Psoas muscle (tissue), 8 donors: ENCODE results near the gene RRP12. TPM values are rescaled to one million over a fixed set of nuclear protein-coding genes. Genes with fewer than 3 reads are reported as not detected.
A peak's percentile ranks its signal among the peaks of the same experiment; 100 is the strongest.

Experiments used
- ATAC-seq, 4 donors: fragments of 200-7000 bp; cut with Tn5 transposase; one replicate each; pipeline ENCODE4 v1.9.1; 2020; ENCODE audit warnings: moderate library complexity in 3 of 4, mild to moderate bottlenecking in 2 of 4
- DNase-seq, 2 donors: peaks; one replicate each; pipeline ENCODE4 v3.0.0-alpha.2; 2020
- H3K27ac ChIP-seq: fragments of 200-600 bp; one replicate; pipeline ENCODE4 v1.8.0; 2022
- H3K27me3 ChIP-seq, 3 donors: fragments of 200-600 bp in 1 of 3; one replicate each; pipeline versions ENCODE4 v1.6.1 to v1.8.0; 2013 to 2022; ENCODE audit warnings: low read length in 2 of 3, mild to moderate bottlenecking in 2 of 3, moderate library complexity in 1 of 3; ENCODE audit not compliant: insufficient read depth in 3 of 3
- H3K36me3 ChIP-seq, 2 donors: fragments of 200-600 bp in 1 of 2; one replicate each; pipeline versions ENCODE4 v1.6.1 to v1.8.0; 2013 to 2022; ENCODE audit warnings: low read depth in 1 of 2, mild to moderate bottlenecking in 1 of 2, moderate library complexity in 1 of 2; ENCODE audit not compliant: insufficient read depth in 1 of 2
- H3K4me1 ChIP-seq: fragments of 200-600 bp; one replicate; pipeline ENCODE4 v1.8.0; 2022
- H3K4me3 ChIP-seq: fragments of 200-600 bp; one replicate; pipeline ENCODE4 v1.8.0; 2022; ENCODE audit warnings: mild to moderate bottlenecking
- H3K9me3 ChIP-seq: fragments of 200-600 bp; one replicate; pipeline ENCODE4 v1.8.0; 2022
- WGBS, 3 donors: extraction: QIAGEN DNeasy Blood & Tissue Kit; methylation state at CpG; one replicate each; pipeline versions ENCODE4 v1.1.6 to v1.1.7; 2013; 5-methylcytosine and 5-hydroxymethylcytosine counted together
- intact Hi-C, 2 donors: fragments of 100-400 bp; cut with DNase I; formaldehyde crosslinking; loops; one replicate each; pipeline versions ENCODE4 v1.11.0 to v1.14.2; 2022
- polyA plus RNA-seq, 3 donors: library from polyadenylated mRNA; stranded (reverse); fragments of 200-250 nt; gene quantifications; one replicate each; pipeline ENCODE4 v1.2.3, GENCODE V29; 2013
- total RNA-seq, 4 donors: library from RNA; stranded (reverse); fragmentation: NEBNext Ultra II Directional in 2 of 4; extraction: Animal tissue kit (Norgen Biotek cat#: 25700) in 2 of 4; gene quantifications; one replicate each; pipeline versions ENCODE4 v1.2.1 to v1.2.4, GENCODE V29; 2021 to 2023
- TF ChIP-seq, protein P1 (sequence below): fragments of 200-600 bp; IDR thresholded peaks from one replicate; pipeline ENCODE4 v1.8.0; 2022; ENCODE audit warnings: antibody characterized with exemption
- donor health status: healthy with polysubstance abuse.
- donor health status: DM: no; HTN: no; CAD: no; lungs with moderate emphysema.
- donor health status: Bipolar disorder and iron deficiency.
- donor health status: healthy.
- donor health status: DM: yes; HTN: yes; CAD: no.
- donor health status: DM: no; HTN: no; CAD: no.
- donor health status: DM: no; HTN: no; CAD: no.
- donor health status: DM: yes; HTN: yes; CAD: no.

Gene RRP12
- total and polyA plus RNA-seq, 7 donors: 46.5 to 114 (median 76.4) TPM

DNA sequence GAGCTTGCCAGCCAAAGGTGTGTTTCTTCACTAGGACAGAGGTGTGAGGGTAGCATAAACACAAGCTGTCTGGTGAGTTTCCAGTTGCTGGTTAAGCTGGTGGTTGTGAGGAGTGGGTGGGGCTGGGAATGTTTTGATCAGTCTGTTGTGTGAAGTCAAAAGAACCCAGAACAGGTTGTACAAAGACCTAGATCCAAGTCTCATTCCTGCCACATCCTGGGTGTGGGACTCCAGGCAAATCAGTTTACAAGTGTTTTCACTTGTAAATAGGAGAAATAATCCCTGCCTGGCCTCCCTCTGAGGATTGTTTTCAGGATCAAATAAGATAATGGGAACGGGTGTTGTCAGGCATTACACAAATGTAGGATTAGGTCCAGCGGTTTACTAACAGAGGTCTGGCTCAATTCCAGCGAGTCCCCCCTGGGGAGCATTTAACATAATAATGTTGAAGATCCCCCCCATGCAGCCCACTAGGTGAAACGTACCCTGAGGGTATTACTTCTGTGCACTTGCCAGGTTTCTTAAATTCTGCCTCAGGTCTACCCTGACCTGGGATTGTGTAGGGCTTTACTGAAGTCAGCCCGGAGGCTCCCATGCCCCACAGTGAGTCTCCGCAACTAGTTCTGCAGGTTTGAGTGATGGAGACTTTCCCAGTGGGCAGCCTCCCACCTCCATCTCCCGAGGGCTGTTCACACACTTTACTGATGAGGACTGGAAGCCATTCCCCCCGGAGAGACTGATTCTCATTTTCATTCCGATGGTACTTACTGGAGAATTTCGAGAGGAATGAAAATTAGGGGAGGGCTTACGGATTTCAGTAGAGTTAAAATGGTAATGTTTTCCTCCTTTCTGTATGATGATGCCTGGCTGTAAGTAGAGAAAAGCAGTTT is 64.0 kb downstream of the RRP12 start:
- WGBS, 3 donors: 13 to 18% (median 14%) methylated on average over 11 of the region's 11 CpGs
- intact Hi-C loops: no loop called here
- no peaks in the 10 kb centered on the region for H3K9me3 ChIP-seq
- H3K4me1 ChIP-seq: peaks cover 3% of the 10 kb centered on the region
- no peak overlapping the region for H3K27ac ChIP-seq
- H3K4me3 ChIP-seq: no peak overlapping the region
- TF ChIP-seq, protein P1, sequence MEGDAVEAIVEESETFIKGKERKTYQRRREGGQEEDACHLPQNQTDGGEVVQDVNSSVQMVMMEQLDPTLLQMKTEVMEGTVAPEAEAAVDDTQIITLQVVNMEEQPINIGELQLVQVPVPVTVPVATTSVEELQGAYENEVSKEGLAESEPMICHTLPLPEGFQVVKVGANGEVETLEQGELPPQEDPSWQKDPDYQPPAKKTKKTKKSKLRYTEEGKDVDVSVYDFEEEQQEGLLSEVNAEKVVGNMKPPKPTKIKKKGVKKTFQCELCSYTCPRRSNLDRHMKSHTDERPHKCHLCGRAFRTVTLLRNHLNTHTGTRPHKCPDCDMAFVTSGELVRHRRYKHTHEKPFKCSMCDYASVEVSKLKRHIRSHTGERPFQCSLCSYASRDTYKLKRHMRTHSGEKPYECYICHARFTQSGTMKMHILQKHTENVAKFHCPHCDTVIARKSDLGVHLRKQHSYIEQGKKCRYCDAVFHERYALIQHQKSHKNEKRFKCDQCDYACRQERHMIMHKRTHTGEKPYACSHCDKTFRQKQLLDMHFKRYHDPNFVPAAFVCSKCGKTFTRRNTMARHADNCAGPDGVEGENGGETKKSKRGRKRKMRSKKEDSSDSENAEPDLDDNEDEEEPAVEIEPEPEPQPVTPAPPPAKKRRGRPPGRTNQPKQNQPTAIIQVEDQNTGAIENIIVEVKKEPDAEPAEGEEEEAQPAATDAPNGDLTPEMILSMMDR: no peak
- H3K36me3 ChIP-seq: no peaks in the 10 kb centered on the region
- DNase-seq (no peak), ATAC-seq (no peak)
- H3K27me3 ChIP-seq: no peaks in the 10 kb centered on the region

DNA sequence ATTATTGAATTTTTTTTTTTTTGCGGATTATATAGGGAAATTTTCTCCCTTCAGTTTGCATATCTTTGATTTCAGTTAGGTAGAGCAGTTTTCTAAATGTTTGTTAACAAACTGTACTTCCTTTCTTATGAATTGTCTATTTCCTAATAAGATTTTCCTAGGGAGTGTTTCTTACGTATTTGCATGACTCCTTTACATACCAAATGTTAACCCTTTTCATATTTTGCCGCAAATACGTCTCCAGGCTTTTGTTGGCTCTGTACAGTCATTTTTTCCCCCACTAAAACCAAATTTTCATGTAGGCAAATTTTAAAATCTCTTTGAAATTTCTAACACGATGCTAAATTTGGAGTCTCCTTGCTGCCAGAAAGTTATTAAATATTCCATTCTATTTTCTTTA is 64.7 kb downstream of the RRP12 start:
- no peak overlapping the region for H3K27ac ChIP-seq
- peaks cover 10% of the 10 kb centered on the region for H3K4me1 ChIP-seq
- no peak overlapping the region for H3K4me3 ChIP-seq
- ATAC-seq (no peak), DNase-seq (no peak)
- H3K27me3 ChIP-seq: no peaks in the 10 kb centered on the region
- TF ChIP-seq, protein P1: no peak
- intact Hi-C loops: no loop called here
- no peaks in the 10 kb centered on the region for H3K9me3 ChIP-seq
- WGBS, 3 donors: 51 to 57% (median 54%) methylated on average over 5 of the region's 5 CpGs
- H3K36me3 ChIP-seq: no peaks in the 10 kb centered on the region

DNA sequence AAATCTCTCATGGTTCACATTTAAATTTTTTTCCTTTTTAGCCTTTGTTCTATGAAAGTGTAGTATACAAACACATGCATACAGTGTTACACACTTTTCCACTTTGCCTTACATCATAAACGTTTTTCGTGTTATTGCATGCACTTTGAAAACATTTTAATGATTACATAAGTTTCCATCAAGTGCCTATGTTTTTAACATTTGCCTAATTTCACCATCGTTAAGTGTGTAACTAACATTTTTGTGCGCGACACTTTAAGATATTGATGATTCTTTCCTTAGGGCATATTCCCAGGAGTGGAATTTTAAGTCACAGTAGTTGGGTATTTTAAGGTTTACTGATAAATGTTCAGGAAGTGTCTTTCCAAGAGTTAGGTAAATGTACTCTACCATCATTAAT is 65.1 kb downstream of the RRP12 start:
- ATAC-seq (no peak), DNase-seq (no peak)
- H3K27me3 ChIP-seq: no peaks in the 10 kb centered on the region
- 76 to 78% (median 77%) methylated on average over 5 of the region's 5 CpGs for WGBS, 3 donors
- intact Hi-C loops: no loop called here
- peaks cover 14% of the 10 kb centered on the region for H3K4me1 ChIP-seq
- TF ChIP-seq, protein P1: no peak
- no peak overlapping the region for H3K4me3 ChIP-seq
- no peak overlapping the region for H3K27ac ChIP-seq
- H3K9me3 ChIP-seq: no peaks in the 10 kb centered on the region
- no peaks in the 10 kb centered on the region for H3K36me3 ChIP-seq

DNA sequence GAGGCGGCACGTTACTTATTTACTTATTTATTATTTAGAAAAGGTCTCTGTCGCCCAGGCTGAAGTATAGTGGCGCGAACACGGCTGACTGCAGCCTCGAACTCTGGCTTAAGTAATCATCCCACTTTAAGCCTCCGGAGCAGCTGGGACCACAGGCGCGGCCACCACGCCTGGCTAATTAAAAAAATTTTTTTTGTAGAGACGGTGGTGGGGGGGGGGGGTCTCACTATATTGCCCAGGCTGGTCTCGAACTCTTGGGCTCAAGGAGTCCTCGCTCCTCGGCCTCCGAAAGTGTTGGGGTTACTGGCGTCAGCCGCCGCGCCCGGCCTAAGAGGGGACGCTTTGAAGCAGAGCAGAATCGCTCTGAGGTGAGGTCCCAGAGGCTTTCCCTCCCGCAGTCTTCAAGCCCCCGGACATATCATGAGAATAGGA is 65.9 kb downstream of the RRP12 start:
- no peaks in the 10 kb centered on the region for H3K36me3 ChIP-seq
- intact Hi-C loops: no loop called here
- ATAC-seq (no peak), DNase-seq (no peak)
- TF ChIP-seq, protein P1: no peak
- H3K4me3 ChIP-seq: peak overlapping the region; percentile 83
- H3K4me1 ChIP-seq: peaks cover 16% of the 10 kb centered on the region
- peak overlapping the region; percentile 98 for H3K27ac ChIP-seq
- H3K27me3 ChIP-seq: no peaks in the 10 kb centered on the region
- WGBS, 3 donors: 3 to 6% (median 6%) methylated on average over 25 of the region's 25 CpGs
- no peaks in the 10 kb centered on the region for H3K9me3 ChIP-seq
